GM21390 (cell line): ENCODE measurements around the gene ACTL6B.
A peak's percentile ranks its signal among the peaks of the same experiment; 100 is the strongest.

Experiments
- ATAC-seq: cut with Tn5 transposase; IDR thresholded peaks from one replicate; pipeline ENCODE4 v1.9.1; 2021; ENCODE audit not compliant: unreplicated experiment

ACTL6B gene

GRCh38 chr7:100629117-100629716 is 27.0 kb downstream of the ACTL6B start:
- no peak for ATAC-seq

- no peak for ATAC-seq
Measured at GRCh38 chr7:100627238-100627549, 29.1 kb downstream of the ACTL6B start.

- peak; percentile 80 for ATAC-seq
Measured at GRCh38 chr7:100626530-100627237, 29.6 kb downstream of the ACTL6B start.

GRCh38 chr7:100626055-100626454 is 30.2 kb downstream of the ACTL6B start:
- ATAC-seq = no peak

- no peak for ATAC-seq
Measured at GRCh38 chr7:100623951-100624824, 32.1 kb downstream of the ACTL6B start.

GRCh38 chr7:100621554-100621953 is 34.7 kb downstream of the ACTL6B start:
- no peak for ATAC-seq

GRCh38 chr7:100620804-100621203 is 35.4 kb downstream of the ACTL6B start:
- ATAC-seq = no peak

GRCh38 chr7:100620239-100620638 is 36.0 kb downstream of the ACTL6B start:
- no peak for ATAC-seq

- no peak for ATAC-seq
Measured at GRCh38 chr7:100614308-100614861, 41.9 kb downstream of the ACTL6B start.

GRCh38 chr7:100613412-100614175 is 42.7 kb downstream of the ACTL6B start:
- no peak for ATAC-seq

GRCh38 chr7:100612730-100613390 is 43.4 kb downstream of the ACTL6B start:
- ATAC-seq = peak; percentile 3

GRCh38 chr7:100611983-100612729 is 44.1 kb downstream of the ACTL6B start, which contains the start of gene MOSPD3:
TSS of gene MOSPD3 (plus strand) at chr7:100612540. CDS start at chr7:100612792, 252 bp downstream.
- peak; percentile 89 for ATAC-seq

GRCh38 chr7:100609958-100610357 is 46.3 kb downstream of the ACTL6B start:
- ATAC-seq = no peak

GRCh38 chr7:100607111-100607510 is 49.1 kb downstream of the ACTL6B start:
- no peak for ATAC-seq

- ATAC-seq = no peak
Measured at GRCh38 chr7:100606313-100606712, 49.9 kb downstream of the ACTL6B start.

- ATAC-seq = no peak
Measured at GRCh38 chr7:100604976-100605911, 51.0 kb downstream of the ACTL6B start.

- peak; percentile 59 for ATAC-seq
Measured at GRCh38 chr7:100604028-100604975, 51.9 kb downstream of the ACTL6B start.

- ATAC-seq = no peak
Measured at GRCh38 chr7:100603726-100604027, 52.6 kb downstream of the ACTL6B start.
